SK-N-MC (cell line): ENCODE data around the gene C2orf42.

ENCODE experiments used
- DNase-seq: peaks from one replicate; pipeline ENCODE4 v3.0.0-alpha.2; 2011; ENCODE audit warnings: low read depth, low spot score
- H3K27ac ChIP-seq: fragments of 200-600 bp; sonication (generic); 2 replicates; pipeline ENCODE4 v1.5.1; 2016; ENCODE audit warnings: mixed run types
- H3K36me3 ChIP-seq: fragments of 200-600 bp; sonication (generic); 2 replicates; pipeline ENCODE4 v1.6.1; 2017; ENCODE audit warnings: antibody characterized with exemption, low read length, mixed read lengths; ENCODE audit not compliant: insufficient read depth
- H3K4me3 ChIP-seq: fragments of 200-600 bp; sonication (generic); 2 replicates; pipeline ENCODE4 v1.5.1; 2016
- H3K9ac ChIP-seq: fragments of 200-600 bp; sonication (generic); 2 replicates; pipeline ENCODE4 v1.8.0; 2017; ENCODE audit warnings: mixed run types, mixed read lengths; ENCODE audit not compliant: insufficient read length
- H3K9me3 ChIP-seq: fragments of 200-600 bp; sonication (generic); 2 replicates; pipeline ENCODE4 v1.6.1; 2017; ENCODE audit warnings: low read depth, mild to moderate bottlenecking, antibody characterized with exemption, low read length, moderate library complexity, mixed read lengths
- EZH2 ChIP-seq: fragments of 200-600 bp; sonication (generic); IDR thresholded peaks from one replicate; pipeline ENCODE4 v1.6.1; 2017; ENCODE audit warnings: antibody characterized with exemption
- FOXP2 ChIP-seq: optimal IDR thresholded peaks from 2 replicates; pipeline ENCODE3; 2011; ENCODE audit warnings: mild to moderate bottlenecking, moderate library complexity; ENCODE audit not compliant: insufficient read depth; ENCODE audit errors: extremely low read length, control extremely low read depth
- POLR2AphosphoS5 ChIP-seq: IDR thresholded peaks from 2 replicates; pipeline ENCODE4 v1.6.1; 2012; ENCODE audit warnings: mild to moderate bottlenecking, low read depth, low read length, borderline replicate concordance

The C2orf42 gene

GRCh38 chr2:70145851-70146739, 44.7 kb downstream of the C2orf42 start:
- DNase-seq = no peak
- no peaks in the 10 kb centered on the region for H3K9me3 ChIP-seq
- no peak overlapping the region for H3K9ac ChIP-seq
- H3K4me3 ChIP-seq = no peak overlapping the region
- H3K27ac ChIP-seq = no peak overlapping the region
- H3K36me3 ChIP-seq = peaks cover 6% of the 10 kb centered on the region; the same call in 1 of the 2 replicates
- no peak for TF ChIP-seq EZH2
- TF ChIP-seq FOXP2 = no peak
- TF ChIP-seq POLR2AphosphoS5 = no peak

GRCh38 chr2:70145144-70145490, 45.7 kb downstream of the C2orf42 start:
- no peak for DNase-seq
- H3K27ac ChIP-seq = no peak overlapping the region

GRCh38 chr2:70144443-70145143, 46.2 kb downstream of the C2orf42 start:
- no peaks in the 10 kb centered on the region for H3K9me3 ChIP-seq
- no peak overlapping the region for H3K27ac ChIP-seq
- no peak overlapping the region for H3K9ac ChIP-seq
- H3K4me3 ChIP-seq = no peak overlapping the region
- TF ChIP-seq POLR2AphosphoS5 (no peak), FOXP2 (no peak), EZH2 (no peak)
- DNase-seq = no peak
- no peaks in the 10 kb centered on the region for H3K36me3 ChIP-seq

More at GRCh38 chr2:70145144-70145490, 45.7 kb downstream of the C2orf42 start:
- Histone ChIP-seq H3K9ac (no peak overlapping the region), H3K4me3 (no peak overlapping the region), H3K9me3 (no peaks in the 10 kb centered on the region), H3K36me3 (peaks cover 5% of the 10 kb centered on the region; the same call in 1 of the 2 replicates)
- TF ChIP-seq POLR2AphosphoS5 (no peak), EZH2 (no peak), FOXP2 (no peak)

DNA sequence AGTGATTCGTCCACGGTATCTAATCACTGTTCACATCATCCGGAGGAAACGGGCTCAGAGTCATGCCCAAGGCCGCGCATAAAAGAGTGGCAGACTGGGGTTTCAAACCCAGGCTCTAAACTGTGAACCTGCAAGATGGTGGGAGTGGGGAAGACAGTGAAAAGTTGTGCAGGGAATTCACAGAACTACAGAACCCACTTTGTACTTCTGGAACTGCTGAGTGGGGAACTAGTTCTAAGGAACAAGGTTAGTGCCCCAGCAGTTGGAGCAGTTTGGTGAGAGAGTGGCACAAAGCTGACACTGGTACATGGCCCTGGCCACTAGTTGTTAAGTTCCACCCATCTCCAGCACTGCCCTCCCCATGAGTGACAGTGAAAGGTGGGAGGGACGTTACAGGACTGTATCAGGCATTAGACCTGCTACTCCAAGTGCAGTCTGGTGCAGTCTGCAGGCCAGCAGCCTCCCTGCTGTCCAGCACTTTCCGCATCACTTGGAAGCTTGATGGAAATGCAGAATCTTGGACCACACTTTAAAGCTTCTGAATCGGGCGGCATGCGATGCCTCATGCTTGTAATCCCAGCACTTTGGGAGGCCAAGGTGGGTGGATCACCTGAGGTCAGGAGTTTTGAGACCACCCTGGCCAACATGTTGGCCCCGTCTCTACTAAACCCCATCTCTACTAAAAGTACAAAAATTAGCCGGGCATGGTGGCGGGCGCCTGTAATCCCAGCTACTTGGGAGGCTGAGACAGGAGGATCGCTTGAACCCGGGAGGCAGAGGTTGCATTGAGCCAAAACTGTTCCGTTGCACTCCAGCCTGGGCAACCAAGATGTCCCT, 47.3 kb downstream of the C2orf42 start:
- no peak for DNase-seq
- Histone ChIP-seq H3K9ac (peak overlapping the region; percentile 99), H3K36me3 (no peaks in the 10 kb centered on the region), H3K9me3 (no peaks in the 10 kb centered on the region), H3K27ac (peak overlapping the region; percentile 94), H3K4me3 (peak overlapping the region; percentile 78)
- TF ChIP-seq POLR2AphosphoS5 (no peak), FOXP2 (no peak), EZH2 (no peak)

DNA sequence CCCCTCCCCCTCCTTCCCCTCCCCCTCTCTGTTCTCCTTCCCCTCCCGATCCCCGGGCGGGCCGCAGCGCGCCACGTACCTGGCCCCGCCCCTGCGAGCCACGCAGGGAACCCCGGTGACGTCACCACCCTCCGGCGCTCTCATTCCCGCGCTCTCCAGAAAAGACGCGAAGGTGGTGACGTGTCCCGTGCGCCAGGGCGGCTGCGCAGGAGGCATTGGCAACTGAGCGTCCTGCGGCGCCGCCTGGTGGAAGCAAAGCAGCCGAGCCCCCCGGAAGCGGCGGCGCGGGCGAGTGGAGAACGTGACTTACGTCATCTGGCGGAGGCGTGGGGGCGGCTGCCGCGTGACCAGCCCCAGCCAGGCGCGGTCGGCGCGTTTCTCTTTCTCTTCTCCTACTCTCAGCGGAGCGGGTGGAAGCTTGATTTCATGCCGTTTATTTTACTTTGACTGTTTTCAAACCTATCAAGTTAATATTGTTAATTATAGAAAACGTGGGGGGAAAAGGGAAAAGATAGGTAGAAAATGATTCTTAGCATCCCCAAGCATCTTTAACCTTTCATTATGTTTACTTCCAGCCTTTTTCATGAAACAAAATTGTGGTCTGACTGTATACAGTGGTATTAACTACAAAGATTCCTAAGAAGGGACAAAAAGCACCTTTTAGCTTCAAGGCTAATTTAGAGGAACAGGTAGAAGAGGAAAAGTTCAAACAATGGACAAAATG, 48.1 kb downstream of the C2orf42 start:
- peak; percentile 89 for DNase-seq
- H3K4me3 ChIP-seq = peak overlapping the region; percentile 78
- H3K27ac ChIP-seq = peak overlapping the region; percentile 94
- no peaks in the 10 kb centered on the region for H3K36me3 ChIP-seq
- TF ChIP-seq FOXP2 (peak; percentile 43), POLR2AphosphoS5 (peak; percentile 91), EZH2 (no peak)
- H3K9ac ChIP-seq = peak overlapping the region; percentile 99
- no peaks in the 10 kb centered on the region for H3K9me3 ChIP-seq

- Histone ChIP-seq H3K9me3 (no peaks in the 10 kb centered on the region), H3K36me3 (no peaks in the 10 kb centered on the region)
- no peak for DNase-seq
Measured at GRCh38 chr2:70141902-70142589, 48.8 kb downstream of the C2orf42 start.

DNA sequence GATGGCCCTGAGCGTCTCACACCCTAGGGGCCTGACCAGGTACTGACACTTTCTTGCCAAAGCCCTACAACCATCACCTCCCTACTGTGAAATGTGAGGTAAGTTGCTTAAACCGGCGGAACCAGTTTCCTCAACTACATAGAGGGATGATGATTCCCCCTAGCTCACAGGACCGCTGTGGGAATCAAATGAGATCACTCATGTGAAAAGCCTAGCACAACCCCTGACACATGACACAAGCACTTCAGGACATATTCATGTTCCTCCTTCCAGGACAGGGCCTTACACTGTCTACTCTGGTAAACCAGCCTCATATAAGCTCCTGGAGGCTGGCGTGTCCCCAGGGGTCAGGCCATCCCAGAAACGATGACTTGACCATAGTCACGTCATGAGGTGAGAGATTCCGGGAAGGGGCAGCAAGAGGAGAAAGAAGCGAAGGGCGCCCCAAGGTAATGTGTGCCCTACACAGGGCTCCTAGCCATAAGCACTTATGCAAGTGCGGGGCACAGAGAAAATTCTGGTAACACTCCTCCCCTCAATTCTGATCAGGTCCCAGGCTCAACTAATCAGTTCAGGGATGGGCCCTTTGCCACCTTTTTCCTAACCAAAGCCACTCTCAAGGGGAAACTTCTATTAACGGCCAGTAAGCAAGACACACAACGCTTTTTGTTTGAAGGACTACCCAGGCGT, 49.5 kb downstream of the C2orf42 start:
- no peaks in the 10 kb centered on the region for H3K9me3 ChIP-seq
- H3K36me3 ChIP-seq = no peaks in the 10 kb centered on the region
- DNase-seq = no peak
- H3K4me3 ChIP-seq = peak overlapping the region; percentile 74
- TF ChIP-seq EZH2 = no peak
- no peak for TF ChIP-seq POLR2AphosphoS5
- TF ChIP-seq FOXP2 = no peak
- peak overlapping the region; percentile 64 for H3K27ac ChIP-seq
- peak overlapping the region; percentile 85 for H3K9ac ChIP-seq

More at GRCh38 chr2:70141902-70142589, 48.8 kb downstream of the C2orf42 start:
- peak overlapping the region; percentile 85 for H3K9ac ChIP-seq
- H3K4me3 ChIP-seq = peak overlapping the region; percentile 74
- TF ChIP-seq POLR2AphosphoS5 = no peak
- TF ChIP-seq EZH2 = no peak
- TF ChIP-seq FOXP2 = no peak
- peak overlapping the region; percentile 64 for H3K27ac ChIP-seq
